ENCODE results near the gene GPC6.

Gene GPC6

DNA sequence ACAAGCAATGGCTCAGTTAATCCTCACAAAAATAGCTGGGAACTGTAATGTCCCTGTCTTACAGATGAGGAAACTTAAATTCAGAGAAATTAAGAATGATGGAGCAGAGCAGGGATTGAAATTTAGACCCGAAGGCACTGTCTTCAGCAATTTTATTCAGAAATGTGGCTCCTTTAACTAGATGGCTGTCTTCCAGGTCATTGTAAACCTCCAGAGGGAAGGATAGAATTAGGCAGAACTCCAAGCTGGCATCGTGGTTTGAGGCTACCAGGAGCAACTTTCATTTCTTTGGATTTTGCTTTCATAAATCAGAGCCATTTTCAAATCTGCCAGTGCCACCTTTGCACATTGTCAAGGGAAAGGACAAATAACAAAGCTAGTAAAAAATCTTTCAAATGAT lies 913.9 kb downstream of the GPC6 start:
- no peaks in the 10 kb centered on the region for H3K9me3 Mint-ChIP-seq
- ATAC-seq (no peak), DNase-seq (no peak)
- H3K4me3 Mint-ChIP-seq: no peak overlapping the region
- H3K27me3 Mint-ChIP-seq: peaks cover 3% of the 10 kb centered on the region
- no peak overlapping the region for H3K27ac Mint-ChIP-seq
- no peaks in the 10 kb centered on the region for H3K36me3 Mint-ChIP-seq (ENCODE audit: low read depth)
- H3K4me1 Mint-ChIP-seq: no peaks in the 10 kb centered on the region

DNA sequence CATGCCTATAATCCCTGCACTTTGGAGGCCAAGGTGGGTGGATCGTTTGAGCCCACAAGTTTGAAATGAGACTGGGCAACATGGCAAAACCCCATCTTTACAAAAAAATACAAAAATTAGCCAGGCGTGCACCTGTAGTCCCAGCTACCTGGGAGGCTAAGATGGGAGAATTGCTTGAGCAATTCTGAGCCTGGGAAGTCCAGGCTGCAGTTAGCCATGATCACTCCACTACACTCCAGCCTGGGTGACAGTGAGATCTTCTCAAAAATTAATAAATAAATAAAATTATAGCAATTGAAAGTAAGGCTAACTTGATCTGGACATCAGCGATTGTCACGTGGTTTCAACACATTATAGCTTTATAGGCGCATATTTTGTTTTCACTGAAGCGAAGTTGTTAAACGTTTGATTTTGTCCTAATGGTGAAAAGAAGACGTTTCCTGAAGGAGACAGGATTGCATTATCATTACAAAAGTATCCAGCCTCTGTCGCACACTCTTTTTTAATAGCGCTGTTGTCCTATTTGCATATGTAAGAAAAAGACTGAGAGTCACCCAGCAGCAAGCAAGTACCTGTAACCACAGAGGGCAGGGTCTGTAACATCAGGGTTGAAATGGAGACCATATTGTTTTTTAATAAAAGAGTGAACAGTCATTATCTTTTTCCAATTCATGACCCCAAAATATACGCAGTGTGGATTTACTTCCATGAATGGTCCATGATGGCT lies 917.2 kb downstream of the GPC6 start:
- peaks cover 4% of the 10 kb centered on the region for H3K27me3 Mint-ChIP-seq
- no peaks in the 10 kb centered on the region for H3K9me3 Mint-ChIP-seq
- no peak overlapping the region for H3K27ac Mint-ChIP-seq
- no peak for ATAC-seq
- no peak for DNase-seq
- H3K36me3 Mint-ChIP-seq (ENCODE audit: low read depth): no peaks in the 10 kb centered on the region
- no peak overlapping the region for H3K4me3 Mint-ChIP-seq
- no peaks in the 10 kb centered on the region for H3K4me1 Mint-ChIP-seq

DNA sequence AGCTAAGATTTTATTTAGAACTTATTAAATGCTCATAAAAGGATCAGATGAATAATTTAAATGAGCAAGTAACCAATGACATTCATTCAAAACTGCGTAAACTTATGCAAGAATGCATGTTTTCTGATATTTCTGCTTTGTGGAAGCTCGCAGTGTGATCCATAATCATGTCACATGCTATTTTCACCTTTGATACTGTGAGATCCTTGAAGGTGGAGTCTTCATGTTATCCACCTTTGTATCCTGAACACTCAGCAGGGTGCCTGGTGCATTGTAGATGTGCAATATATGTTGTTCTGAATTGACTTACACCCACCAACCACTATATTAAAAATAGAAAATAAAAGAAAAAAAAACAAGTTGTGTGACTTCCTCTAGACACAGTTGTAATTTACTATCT lies 919.4 kb downstream of the GPC6 start:
- peaks cover 11% of the 10 kb centered on the region for H3K27me3 Mint-ChIP-seq
- H3K36me3 Mint-ChIP-seq (ENCODE audit: low read depth): no peaks in the 10 kb centered on the region
- H3K4me1 Mint-ChIP-seq: no peaks in the 10 kb centered on the region
- no peaks in the 10 kb centered on the region for H3K9me3 Mint-ChIP-seq
- ATAC-seq (no peak), DNase-seq (no peak)
- no peak overlapping the region for H3K27ac Mint-ChIP-seq
- no peak overlapping the region for H3K4me3 Mint-ChIP-seq

DNA sequence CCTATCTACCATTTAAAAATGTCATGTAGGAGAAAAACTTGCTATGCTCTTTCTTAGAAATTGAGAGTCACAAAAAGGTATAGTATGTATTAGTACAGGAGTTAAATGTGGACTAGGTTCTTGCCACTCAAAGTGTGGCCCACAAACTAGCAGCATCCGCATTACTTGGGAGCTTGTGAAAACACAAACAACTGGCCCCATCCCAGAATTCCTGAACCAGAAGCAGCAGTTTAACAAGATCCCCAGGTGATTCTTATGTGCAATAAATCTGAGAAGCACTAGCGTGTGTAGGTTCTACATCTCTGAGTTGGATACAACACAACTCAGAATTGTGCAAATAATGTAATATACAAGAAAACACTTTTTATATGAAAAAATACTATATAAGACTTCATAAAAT lies 927.0 kb downstream of the GPC6 start:
- H3K4me1 Mint-ChIP-seq: no peaks in the 10 kb centered on the region
- DNase-seq (no peak), ATAC-seq (no peak)
- no peak overlapping the region for H3K4me3 Mint-ChIP-seq
- no peaks in the 10 kb centered on the region for H3K36me3 Mint-ChIP-seq (ENCODE audit: low read depth)
- H3K27ac Mint-ChIP-seq: no peak overlapping the region
- H3K9me3 Mint-ChIP-seq: no peaks in the 10 kb centered on the region
- H3K27me3 Mint-ChIP-seq: peaks cover 7% of the 10 kb centered on the region

DNA sequence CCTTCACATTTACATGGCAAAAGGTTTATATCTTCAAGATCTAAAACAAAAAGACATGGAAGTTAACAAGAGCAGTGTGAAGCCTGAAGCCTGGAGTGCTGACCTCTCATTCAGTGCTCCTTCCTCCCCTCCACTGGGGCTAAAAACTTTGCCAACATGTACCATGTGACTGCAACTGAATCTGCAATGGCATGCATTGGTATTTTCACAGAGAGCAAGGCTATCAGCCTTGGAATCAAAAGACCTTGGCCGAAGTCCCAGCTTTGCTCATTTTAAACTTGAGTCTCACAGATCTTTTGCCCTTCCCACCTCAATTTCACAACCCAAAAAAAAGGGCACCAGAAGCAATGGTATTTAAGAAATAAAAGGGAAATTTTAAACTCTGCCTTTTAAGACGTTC lies 927.8 kb downstream of the GPC6 start:
- H3K27ac Mint-ChIP-seq: no peak overlapping the region

DNA sequence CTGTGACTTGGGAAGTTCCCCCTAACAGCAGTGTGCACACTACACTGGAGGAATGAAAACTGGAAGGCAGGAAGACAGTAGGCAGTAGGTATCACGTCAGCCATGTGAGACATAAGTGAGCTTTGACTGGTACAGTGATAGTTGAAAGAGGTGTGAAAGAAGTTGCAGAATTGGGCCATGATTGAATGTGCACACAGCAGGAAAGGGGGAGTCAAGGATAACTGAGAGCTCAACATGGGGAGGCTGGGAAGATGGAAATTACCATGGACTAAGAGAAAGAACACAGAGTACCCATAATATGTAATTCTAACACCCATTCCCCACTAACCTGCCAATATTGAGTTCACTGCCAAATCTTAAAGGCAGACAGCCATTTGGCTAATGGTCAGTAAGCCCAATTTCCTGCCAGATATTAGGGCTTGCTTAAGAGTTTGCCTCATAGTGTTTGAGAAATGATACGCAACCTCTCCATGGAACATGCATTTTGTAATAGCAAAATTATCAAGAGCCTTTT lies 931.2 kb downstream of the GPC6 start:
- Mint-ChIP-seq H3K36me3 (ENCODE audit: low read depth) (peaks cover 2% of the 10 kb centered on the region), H3K4me3 (no peak overlapping the region), H3K4me1 (no peaks in the 10 kb centered on the region), H3K27ac (no peak overlapping the region), H3K27me3 (no peaks in the 10 kb centered on the region), H3K9me3 (peaks cover 6% of the 10 kb centered on the region)
- DNase-seq (no peak), ATAC-seq (no peak)

More for the DNA sequence above, 927.8 kb downstream of the GPC6 start:
- ATAC-seq (no peak), DNase-seq (no peak)
- Mint-ChIP-seq H3K4me3 (no peak overlapping the region), H3K27me3 (peaks cover 7% of the 10 kb centered on the region), H3K4me1 (no peaks in the 10 kb centered on the region), H3K36me3 (ENCODE audit: low read depth) (no peaks in the 10 kb centered on the region), H3K9me3 (no peaks in the 10 kb centered on the region)

DNA sequence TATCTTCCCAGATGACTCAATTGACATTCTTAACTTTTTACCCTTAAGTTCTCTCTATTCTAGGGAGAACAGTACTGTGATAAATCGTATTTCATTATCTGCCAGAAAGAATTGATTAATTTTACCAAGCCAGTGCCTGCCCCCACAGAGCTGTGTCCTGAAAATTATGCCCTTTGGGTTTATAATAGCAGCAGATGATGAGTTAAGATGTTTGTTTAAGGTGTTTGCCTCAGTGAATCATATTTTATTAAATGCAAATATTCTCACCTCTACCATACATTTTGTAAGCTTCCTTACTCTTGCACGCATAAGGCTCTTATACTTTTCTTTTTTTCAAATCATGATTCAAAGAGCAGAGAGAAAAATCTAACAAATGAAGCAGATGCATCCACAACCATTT lies 934.3 kb downstream of the GPC6 start:
- no peak overlapping the region for H3K27ac Mint-ChIP-seq
- no peaks in the 10 kb centered on the region for H3K27me3 Mint-ChIP-seq
- H3K9me3 Mint-ChIP-seq: peaks cover 6% of the 10 kb centered on the region
- DNase-seq (no peak), ATAC-seq (no peak)
- no peak overlapping the region for H3K4me3 Mint-ChIP-seq
- peaks cover 2% of the 10 kb centered on the region for H3K36me3 Mint-ChIP-seq (ENCODE audit: low read depth)
- H3K4me1 Mint-ChIP-seq: no peaks in the 10 kb centered on the region

DNA sequence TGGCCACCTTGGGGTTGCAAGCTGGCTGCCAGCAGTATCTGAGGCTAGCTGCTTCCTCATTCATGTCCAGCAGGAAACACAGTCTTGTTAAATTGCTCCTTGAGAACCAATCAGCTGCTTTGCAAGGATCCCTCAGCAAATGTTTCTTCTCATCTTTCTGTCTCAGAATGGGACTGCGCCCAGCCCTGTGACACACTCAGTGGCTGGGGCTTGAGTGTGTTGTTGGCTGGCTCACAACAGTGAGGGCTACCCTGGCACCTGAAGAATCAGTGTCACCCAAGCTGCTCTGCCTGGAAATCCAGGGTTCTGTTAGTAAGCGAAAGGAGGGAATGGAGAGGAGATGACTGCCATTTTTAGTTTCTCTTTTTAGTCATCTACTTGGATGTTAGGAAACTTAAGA lies 935.7 kb downstream of the GPC6 start:
- Mint-ChIP-seq H3K27me3 (no peaks in the 10 kb centered on the region), H3K9me3 (peaks cover 6% of the 10 kb centered on the region), H3K4me1 (no peaks in the 10 kb centered on the region), H3K36me3 (ENCODE audit: low read depth) (peaks cover 2% of the 10 kb centered on the region), H3K27ac (no peak overlapping the region), H3K4me3 (no peak overlapping the region)
- DNase-seq (no peak), ATAC-seq (no peak)

DNA sequence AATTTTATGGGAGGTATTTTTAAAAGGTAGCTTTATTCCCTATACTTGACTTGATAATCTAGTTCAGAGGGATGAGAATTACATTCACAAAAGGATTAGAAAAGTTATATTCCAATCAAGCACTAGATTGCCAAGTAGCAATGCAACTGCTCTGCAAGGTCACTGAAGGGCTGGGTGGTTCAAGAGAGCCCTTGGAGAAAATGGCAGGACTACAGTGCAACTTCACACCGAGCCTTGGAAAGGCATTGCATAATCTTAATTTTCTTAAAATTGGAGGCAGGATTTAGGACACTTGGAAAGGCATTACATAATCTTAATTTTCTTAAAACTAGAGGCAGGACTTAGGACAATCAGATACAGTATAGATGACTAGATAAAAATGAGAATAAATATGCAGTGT lies 936.9 kb downstream of the GPC6 start:
- DNase-seq (no peak), ATAC-seq (no peak)
- Mint-ChIP-seq H3K9me3 (peaks cover 6% of the 10 kb centered on the region), H3K4me1 (no peaks in the 10 kb centered on the region), H3K27me3 (no peaks in the 10 kb centered on the region), H3K4me3 (no peak overlapping the region), H3K36me3 (ENCODE audit: low read depth) (peaks cover 2% of the 10 kb centered on the region), H3K27ac (no peak overlapping the region)

DNA sequence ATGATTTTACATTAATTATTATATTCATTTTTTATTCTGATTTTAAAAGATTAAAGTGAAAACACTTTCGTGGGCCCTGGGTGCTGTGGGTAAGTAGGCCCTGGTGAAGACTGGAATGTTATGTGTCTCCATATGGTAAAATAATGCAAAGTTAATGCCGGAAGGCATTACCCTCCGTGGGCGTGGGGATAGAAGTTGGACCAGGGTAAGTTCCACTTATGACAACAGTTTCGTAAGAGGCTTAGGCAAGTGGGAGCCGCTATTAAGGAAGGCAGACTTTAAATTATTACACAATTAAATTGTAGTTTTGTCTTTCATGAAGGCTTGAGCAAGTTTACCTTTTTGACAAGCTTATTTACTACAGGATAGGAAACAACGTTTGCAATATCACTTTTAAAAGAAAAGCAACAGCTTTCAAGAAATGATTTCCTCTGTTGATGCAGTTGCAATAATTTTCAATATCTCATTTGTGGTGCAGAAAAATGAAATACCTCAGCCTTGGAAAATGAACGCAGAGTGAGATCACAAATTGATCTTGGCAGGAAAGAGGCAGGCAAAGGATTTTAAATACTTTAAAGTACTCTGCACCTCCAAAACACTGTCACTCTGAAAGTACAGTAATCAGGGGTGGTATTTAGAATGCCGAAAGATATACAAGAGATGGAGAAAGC lies 942.3 kb downstream of the GPC6 start:
- Mint-ChIP-seq H3K4me3 (no peak overlapping the region), H3K4me1 (no peaks in the 10 kb centered on the region), H3K27ac (no peak overlapping the region), H3K9me3 (no peaks in the 10 kb centered on the region), H3K27me3 (no peaks in the 10 kb centered on the region), H3K36me3 (ENCODE audit: low read depth) (no peaks in the 10 kb centered on the region)
- no peak for ATAC-seq
- DNase-seq: no peak

DNA sequence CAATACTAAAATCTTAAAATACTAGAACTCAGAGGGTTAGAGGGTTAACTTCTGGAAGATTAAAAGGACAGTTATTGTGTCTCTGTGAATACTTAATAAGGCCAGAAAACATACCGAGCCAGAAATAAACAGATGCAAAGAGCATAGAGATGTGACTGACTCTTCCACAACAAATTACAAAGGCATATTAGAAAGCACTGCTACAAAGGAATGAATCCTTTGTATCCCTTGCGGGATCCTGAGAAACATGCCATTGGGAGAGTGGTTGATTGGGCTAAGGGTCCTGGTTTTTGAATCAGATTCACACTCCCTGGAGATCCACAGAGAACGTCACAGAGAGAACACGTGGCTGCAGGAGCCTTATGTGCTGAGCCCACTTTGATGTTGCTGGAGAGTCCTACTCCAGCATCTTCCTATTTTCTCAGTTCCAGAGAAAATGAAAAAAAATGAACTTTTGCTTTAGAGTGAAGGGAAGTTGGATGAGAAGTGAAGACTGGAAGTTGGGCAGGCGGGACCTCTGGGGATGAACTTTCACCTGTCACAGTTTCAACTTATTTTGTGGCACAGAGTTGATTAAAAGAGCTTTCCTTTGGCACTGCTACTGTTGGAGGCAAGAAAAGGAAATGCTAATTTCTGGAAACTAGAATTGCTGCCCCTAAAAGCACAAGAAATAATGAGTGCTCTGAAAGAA lies 943.0 kb downstream of the GPC6 start:
- no peaks in the 10 kb centered on the region for H3K36me3 Mint-ChIP-seq (ENCODE audit: low read depth)
- H3K27ac Mint-ChIP-seq: no peak overlapping the region
- no peaks in the 10 kb centered on the region for H3K9me3 Mint-ChIP-seq
- no peak for ATAC-seq
- DNase-seq: no peak
- H3K27me3 Mint-ChIP-seq: no peaks in the 10 kb centered on the region
- H3K4me3 Mint-ChIP-seq: no peak overlapping the region
- no peaks in the 10 kb centered on the region for H3K4me1 Mint-ChIP-seq

DNA sequence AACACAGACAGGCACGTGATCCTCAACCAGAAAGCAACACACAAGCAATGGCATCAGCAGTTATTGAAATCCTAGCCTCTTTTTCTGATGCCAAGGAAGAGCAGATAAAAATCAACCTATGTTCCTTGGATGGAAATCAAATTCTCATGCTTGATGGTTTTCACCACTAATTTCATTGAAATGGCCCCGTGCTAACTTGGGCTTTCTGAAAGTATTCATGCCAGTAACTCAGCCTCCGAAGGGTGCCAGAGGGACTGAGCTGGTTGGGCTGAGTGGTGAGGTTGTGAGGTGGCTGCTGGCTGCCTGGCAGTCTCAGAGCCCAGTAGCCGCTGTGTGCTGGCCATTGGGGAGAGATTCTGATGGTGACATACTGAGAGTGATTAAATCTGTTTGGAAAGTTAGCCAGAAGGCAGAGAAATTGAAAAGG lies 943.6 kb downstream of the GPC6 start:
- H3K4me1 Mint-ChIP-seq: no peaks in the 10 kb centered on the region
- H3K27me3 Mint-ChIP-seq: no peaks in the 10 kb centered on the region
- H3K4me3 Mint-ChIP-seq: no peak overlapping the region
- no peak overlapping the region for H3K27ac Mint-ChIP-seq
- no peaks in the 10 kb centered on the region for H3K36me3 Mint-ChIP-seq (ENCODE audit: low read depth)
- DNase-seq (no peak), ATAC-seq (no peak)
- no peaks in the 10 kb centered on the region for H3K9me3 Mint-ChIP-seq

DNA sequence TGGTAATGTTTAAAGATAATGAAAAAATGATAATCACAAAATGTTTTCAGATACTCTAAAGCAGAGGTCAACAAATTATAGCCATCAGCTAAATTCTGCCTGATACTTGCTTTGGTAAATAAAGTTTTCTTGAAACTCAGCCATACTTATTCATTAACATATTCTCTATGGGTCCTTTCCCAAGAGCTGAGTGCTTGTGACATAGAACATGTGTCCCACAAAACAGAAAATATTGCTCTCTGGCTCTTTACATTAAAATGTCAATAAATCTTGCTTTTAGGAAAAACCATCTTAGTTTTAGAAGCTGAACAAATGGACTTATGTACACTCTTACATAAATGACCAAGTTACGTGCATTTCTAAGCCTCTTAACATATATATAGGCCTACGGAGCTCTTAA lies 945.8 kb downstream of the GPC6 start:
- H3K9me3 Mint-ChIP-seq: no peaks in the 10 kb centered on the region
- no peaks in the 10 kb centered on the region for H3K4me1 Mint-ChIP-seq
- no peaks in the 10 kb centered on the region for H3K27me3 Mint-ChIP-seq
- no peaks in the 10 kb centered on the region for H3K36me3 Mint-ChIP-seq (ENCODE audit: low read depth)
- no peak overlapping the region for H3K27ac Mint-ChIP-seq
- DNase-seq (no peak), ATAC-seq (no peak)
- no peak overlapping the region for H3K4me3 Mint-ChIP-seq

DNA sequence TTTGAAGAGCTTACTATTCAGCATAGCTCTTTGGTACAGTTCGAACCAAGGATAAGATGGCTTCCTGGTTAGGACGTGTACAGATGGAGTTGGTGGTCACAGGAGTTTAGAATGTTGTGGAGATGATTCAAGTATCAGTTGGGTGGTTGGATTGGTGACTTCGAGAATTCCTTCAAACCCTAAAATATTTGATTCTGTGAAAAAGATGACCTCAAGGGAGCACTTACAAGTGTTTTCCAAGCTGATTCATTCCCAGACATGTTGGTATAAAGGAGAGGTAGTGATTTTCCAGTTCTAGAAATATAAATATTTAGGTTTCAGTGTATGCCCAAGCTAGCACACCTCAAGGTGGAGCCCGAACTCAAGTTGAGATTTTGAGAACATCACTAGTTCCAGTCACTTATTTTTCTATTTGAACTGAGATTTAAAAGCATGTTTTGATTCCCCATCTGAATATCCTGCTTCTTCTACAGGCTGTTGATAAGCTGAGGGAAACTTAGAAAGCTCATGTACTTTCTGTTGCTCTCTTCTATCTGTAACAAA lies 946.8 kb downstream of the GPC6 start:
- Mint-ChIP-seq H3K27me3 (no peaks in the 10 kb centered on the region), H3K4me1 (no peaks in the 10 kb centered on the region), H3K36me3 (ENCODE audit: low read depth) (no peaks in the 10 kb centered on the region), H3K4me3 (no peak overlapping the region), H3K9me3 (no peaks in the 10 kb centered on the region), H3K27ac (no peak overlapping the region)
- ATAC-seq (no peak), DNase-seq (no peak)

DNA sequence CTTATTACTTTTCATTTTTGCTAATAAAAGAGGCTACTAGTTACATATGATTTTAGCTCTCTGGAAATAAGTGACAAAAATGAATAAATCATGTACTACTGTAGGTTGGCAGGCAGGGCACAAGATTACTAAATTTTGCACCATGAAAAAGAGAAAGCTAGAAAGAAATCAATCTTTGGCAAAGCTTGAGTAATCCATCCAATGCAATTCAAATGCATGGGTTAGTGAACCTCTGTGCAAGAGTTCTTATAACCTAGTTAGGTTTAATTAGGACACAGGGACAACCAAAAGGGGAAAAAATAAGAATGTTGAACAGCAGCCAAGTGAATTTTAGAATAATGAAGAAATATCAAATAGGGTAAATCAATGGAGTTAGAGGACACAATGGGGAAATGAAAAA lies 947.4 kb downstream of the GPC6 start:
- Mint-ChIP-seq H3K36me3 (ENCODE audit: low read depth) (no peaks in the 10 kb centered on the region), H3K27me3 (no peaks in the 10 kb centered on the region), H3K27ac (no peak overlapping the region), H3K9me3 (no peaks in the 10 kb centered on the region), H3K4me3 (no peak overlapping the region), H3K4me1 (peaks cover 5% of the 10 kb centered on the region)
- ATAC-seq (no peak), DNase-seq (no peak)

All from activated naive CD8-positive, alpha-beta T cell treated with anti-CD3 and anti-CD28 coated beads, Interleukin-2, amount 50 U/mL, for 24 hours (primary cell).